IPS DF 6.9 (cell line): ENCODE results near the gene CSTF1.
"Not testable (repeated sequence)": the region's sequence is repeated elsewhere in the genome, so short reads cannot be mapped to it uniquely, and the experiment has no call there.

Source experiments
- DNase-seq: peaks from one replicate; pipeline ENCODE4 v3.0.0-alpha.2; 2013; ENCODE audit warnings: low read depth, low spot score
- H3K27ac ChIP-seq: one replicate; pipeline ENCODE4 v1.5.1; 2013; ENCODE audit warnings: low read length, control low read depth
- H3K27me3 ChIP-seq: 2 replicates; pipeline ENCODE4 v1.6.1; 2013; ENCODE audit warnings: mild to moderate bottlenecking, low read length; ENCODE audit not compliant: control insufficient read depth, insufficient read depth
- H3K36me3 ChIP-seq: 2 replicates; pipeline ENCODE4 v1.6.1; 2013; ENCODE audit warnings: low read length; ENCODE audit not compliant: control insufficient read depth, insufficient read depth
- H3K4me1 ChIP-seq: 2 replicates; pipeline ENCODE4 v1.6.1; 2013; ENCODE audit warnings: low read length; ENCODE audit not compliant: control insufficient read depth, insufficient read depth
- H3K4me3 ChIP-seq: 2 replicates; pipeline ENCODE4 v1.5.1; 2013; ENCODE audit warnings: mild to moderate bottlenecking, low read length
- H3K9me3 ChIP-seq: 2 replicates; pipeline ENCODE4 v1.6.1; 2013; ENCODE audit warnings: low read length, inconsistent platforms; ENCODE audit not compliant: control insufficient read depth, insufficient read depth
- WGBS: extraction: QIAGEN DNeasy Blood & Tissue Kit; methylation state at CpG from one replicate; pipeline ENCODE4 v1.1.7; 2013; ENCODE audit warnings: mixed read lengths, missing lambda C conversion rate; ENCODE audit not compliant: insufficient read length, insufficient coverage; 5-methylcytosine and 5-hydroxymethylcytosine counted together

The CSTF1 gene

DNA sequence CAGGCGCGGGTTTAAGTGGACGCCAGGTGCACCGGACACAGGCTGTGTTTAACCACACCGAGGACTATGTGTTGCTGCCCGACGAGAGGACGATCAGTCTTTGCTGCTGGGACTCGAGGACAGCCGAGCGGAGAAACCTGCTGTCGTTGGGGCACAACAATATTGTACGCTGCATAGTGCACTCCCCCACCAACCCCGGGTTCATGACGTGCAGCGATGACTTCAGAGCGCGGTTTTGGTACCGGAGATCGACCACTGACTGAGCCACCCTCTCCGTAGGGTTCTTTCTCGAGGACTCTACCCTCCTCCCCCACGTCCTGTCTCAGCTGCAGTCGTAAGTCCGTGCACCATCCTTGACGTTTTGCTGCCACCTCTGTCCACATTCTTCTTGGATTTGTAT lies 11.0 kb downstream of the CSTF1 start:
- Histone ChIP-seq H3K27ac (no peak overlapping the region), H3K27me3 (no peaks in the 10 kb centered on the region), H3K9me3 (no peaks in the 10 kb centered on the region), H3K4me3 (no peak overlapping the region), H3K36me3 (peaks cover 27% of the 10 kb centered on the region), H3K4me1 (no peaks in the 10 kb centered on the region)
- no CpG with 5 or more reads among the region's 26 CpGs for WGBS
- no peak for DNase-seq

DNA sequence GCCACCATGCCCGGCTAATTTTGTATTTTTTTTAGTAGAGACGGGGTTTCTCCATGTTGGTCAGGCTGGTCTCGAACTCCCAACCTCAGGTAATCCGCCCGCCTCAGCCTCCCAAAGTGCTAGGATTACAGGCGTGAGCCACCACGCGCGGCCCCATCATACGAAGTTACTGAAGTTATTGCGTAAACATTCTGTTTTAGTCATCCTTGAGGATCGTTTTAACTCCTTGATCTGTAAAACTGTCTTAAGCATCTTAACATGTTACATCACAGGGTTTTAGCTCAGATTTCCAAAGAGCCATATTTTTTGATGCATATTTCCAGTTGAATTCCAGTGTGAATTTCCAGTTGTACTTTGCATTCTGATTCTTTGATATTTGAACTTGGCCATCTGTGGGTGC lies 12.9 kb downstream of the CSTF1 start:
- not testable (repeated sequence) for DNase-seq
- peaks cover 19% of the 10 kb centered on the region for H3K36me3 ChIP-seq
- no CpG with 5 or more reads among the region's 12 CpGs for WGBS

GRCh38 chr20:56406910-56407309 lies 14.5 kb downstream of the CSTF1 start:
- DNase-seq, result no peak
- no peak overlapping the region for H3K27ac ChIP-seq
- H3K4me3 ChIP-seq, result no peak overlapping the region
- WGBS, result no CpG with 5 or more reads among the region's 3 CpGs
- H3K9me3 ChIP-seq, result no peaks in the 10 kb centered on the region
- H3K27me3 ChIP-seq, result no peaks in the 10 kb centered on the region
- H3K4me1 ChIP-seq, result no peaks in the 10 kb centered on the region
- H3K36me3 ChIP-seq, result peaks cover 14% of the 10 kb centered on the region

More for the DNA sequence above, 12.9 kb downstream of the CSTF1 start:
- not testable (repeated sequence) for H3K27ac ChIP-seq, H3K27me3 ChIP-seq, H3K4me1 ChIP-seq, H3K4me3 ChIP-seq, H3K9me3 ChIP-seq

DNA sequence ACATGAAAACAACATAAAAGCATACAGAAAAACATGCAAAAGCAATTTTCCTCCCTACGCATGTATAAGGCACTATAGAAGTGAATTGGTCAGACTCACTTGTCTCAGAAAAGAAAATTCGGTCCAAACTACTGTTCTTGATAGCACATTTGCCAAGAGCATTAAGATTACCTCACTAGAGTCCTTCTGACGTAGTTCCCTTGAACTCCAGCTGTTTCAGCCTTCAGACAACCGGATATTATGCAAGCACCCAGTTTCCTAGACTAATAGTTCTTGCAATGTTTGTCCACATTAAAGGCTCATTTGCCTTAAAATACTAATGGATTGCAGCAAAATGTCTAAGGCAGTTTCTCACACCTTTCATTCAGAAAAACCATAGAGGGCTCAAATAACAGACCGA lies 17.1 kb downstream of the CSTF1 start:
- H3K36me3 ChIP-seq, result peaks cover 4% of the 10 kb centered on the region; the same call in 1 of the 2 replicates
- H3K4me1 ChIP-seq, result no peaks in the 10 kb centered on the region
- no peaks in the 10 kb centered on the region for H3K9me3 ChIP-seq
- H3K27me3 ChIP-seq, result no peaks in the 10 kb centered on the region
- no peak overlapping the region for H3K4me3 ChIP-seq
- no CpG with 5 or more reads among the region's 5 CpGs for WGBS
- H3K27ac ChIP-seq, result no peak overlapping the region
- DNase-seq, result no peak

GRCh38 chr20:56409956-56410355 lies 17.5 kb downstream of the CSTF1 start:
- WGBS, result no CpG with 5 or more reads among the region's 1 CpG
- Histone ChIP-seq H3K27ac (no peak overlapping the region), H3K4me3 (no peak overlapping the region), H3K9me3 (no peaks in the 10 kb centered on the region), H3K36me3 (peaks cover 4% of the 10 kb centered on the region; the same call in 1 of the 2 replicates), H3K27me3 (no peaks in the 10 kb centered on the region), H3K4me1 (no peaks in the 10 kb centered on the region)
- DNase-seq, result no peak

DNA sequence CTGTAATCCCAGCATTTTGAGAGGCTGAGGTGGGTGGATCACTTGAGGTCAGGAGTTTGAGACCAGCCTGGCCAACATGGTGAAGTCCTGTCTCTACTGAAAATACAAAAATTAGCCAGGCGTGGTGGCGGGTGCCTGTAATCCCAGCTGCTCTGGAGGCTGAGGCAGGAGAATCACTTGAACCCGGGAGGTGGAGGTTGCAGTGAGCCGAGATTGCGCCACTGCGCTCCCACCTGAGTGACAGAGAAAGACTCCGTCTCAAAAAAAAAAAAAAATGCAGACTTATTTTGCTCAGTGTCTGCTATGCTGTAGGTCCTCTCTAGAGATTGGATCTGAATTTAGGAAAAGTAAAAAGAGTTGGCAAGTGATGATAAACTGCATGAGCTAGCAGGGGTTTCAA lies 18.8 kb downstream of the CSTF1 start:
- H3K36me3 ChIP-seq, H3K27ac ChIP-seq, H3K4me1 ChIP-seq, H3K9me3 ChIP-seq, H3K4me3 ChIP-seq, H3K27me3 ChIP-seq, DNase-seq: not testable (repeated sequence)
- no CpG with 5 or more reads among the region's 7 CpGs for WGBS

DNA sequence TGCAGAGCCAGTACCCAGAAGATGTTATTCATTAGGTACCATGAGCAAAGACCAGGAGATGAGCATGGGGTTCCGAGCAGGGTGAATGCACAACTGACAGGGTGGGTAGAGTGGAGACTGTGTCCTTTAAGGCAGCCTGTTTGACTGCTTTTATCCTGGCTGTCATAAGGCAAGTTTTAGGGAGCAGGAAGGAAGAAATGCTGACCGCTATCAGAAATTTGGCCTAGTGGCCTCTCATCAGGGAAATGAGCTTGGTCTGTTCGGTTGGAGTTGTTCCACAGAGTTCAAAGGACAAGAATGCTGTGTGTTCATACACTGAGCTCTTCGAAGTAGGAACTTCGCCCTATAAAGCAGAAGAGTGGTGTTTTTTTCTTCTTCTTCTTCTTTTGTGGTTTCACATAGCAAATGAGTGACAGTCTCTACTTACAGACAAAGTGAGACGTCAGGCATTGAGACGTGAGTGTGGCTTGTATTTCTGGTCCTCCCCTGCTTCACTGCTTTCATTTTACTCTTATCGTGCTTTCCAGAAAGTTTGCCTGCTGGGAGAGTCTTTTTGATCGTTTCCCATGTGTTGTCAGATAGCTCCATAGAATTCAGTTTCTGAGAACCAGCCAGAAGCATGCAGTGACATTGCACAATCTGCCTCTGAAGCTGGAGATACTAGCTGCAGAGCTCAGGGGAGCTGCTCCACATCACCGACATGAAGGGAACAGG lies 19.5 kb downstream of the CSTF1 start, which contains the start of gene CASS4:
CASS4 (plus strand) TSS at position 502 of the 714 bp plus-strand sequence; CDS start at position 701, 199 bp downstream.
- Histone ChIP-seq H3K27ac (no peak within 1 kb of the TSS), H3K4me3 (no peak within 1 kb of the TSS), H3K4me1 (no peaks in the 10 kb centered on the region), H3K36me3 (peaks cover 4% of the 10 kb centered on the region; the same call in 1 of the 2 replicates), H3K9me3 (no peaks in the 10 kb centered on the region), H3K27me3 (no peaks in the 10 kb centered on the region)
- WGBS, result no CpG with 5 or more reads among the region's 10 CpGs
- DNase-seq, result no peak

DNA sequence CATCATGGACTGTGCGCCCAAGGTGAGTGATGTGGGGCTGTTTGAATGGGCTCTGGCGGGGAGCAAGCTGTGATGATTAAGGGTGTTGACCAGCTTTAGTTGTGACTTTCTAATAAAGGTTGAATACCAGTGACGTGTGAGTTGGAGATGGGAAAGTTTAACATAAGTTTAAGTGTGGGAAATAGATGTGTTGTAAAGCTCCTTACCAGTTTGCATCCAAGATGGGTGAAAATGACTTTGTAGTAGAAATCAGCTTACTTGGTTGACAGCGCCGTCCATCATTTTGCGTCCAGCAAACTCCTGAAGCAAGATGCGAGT lies 20.0 kb downstream of the CSTF1 start:
- no peaks in the 10 kb centered on the region for H3K9me3 ChIP-seq
- H3K4me1 ChIP-seq, result no peaks in the 10 kb centered on the region
- no peak overlapping the region for H3K4me3 ChIP-seq
- WGBS, result 100% methylated on average over 1 of the region's 7 CpGs
- H3K36me3 ChIP-seq, result peaks cover 4% of the 10 kb centered on the region; the same call in 1 of the 2 replicates
- no peaks in the 10 kb centered on the region for H3K27me3 ChIP-seq
- DNase-seq, result no peak
- H3K27ac ChIP-seq, result no peak overlapping the region

DNA sequence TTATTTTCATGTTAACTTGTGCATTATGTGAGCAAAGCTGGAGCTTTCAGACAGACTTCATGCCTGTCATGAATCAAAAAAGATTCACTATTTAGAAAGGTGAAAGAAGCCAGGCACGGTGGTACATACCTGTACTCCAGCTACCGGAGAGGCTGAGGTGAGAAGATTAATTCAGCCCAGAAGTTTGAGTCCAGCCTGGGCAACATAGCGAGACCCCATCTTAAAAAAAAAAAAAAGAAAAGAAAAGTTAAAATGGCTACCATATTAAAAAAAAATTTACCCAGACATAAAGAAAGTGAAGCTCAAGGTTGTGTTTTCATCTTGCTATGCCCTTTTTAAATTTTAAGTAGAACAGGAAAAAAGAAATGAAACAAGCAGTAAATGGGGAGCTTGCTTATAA lies 20.5 kb downstream of the CSTF1 start:
- no peak overlapping the region for H3K27ac ChIP-seq

DNA sequence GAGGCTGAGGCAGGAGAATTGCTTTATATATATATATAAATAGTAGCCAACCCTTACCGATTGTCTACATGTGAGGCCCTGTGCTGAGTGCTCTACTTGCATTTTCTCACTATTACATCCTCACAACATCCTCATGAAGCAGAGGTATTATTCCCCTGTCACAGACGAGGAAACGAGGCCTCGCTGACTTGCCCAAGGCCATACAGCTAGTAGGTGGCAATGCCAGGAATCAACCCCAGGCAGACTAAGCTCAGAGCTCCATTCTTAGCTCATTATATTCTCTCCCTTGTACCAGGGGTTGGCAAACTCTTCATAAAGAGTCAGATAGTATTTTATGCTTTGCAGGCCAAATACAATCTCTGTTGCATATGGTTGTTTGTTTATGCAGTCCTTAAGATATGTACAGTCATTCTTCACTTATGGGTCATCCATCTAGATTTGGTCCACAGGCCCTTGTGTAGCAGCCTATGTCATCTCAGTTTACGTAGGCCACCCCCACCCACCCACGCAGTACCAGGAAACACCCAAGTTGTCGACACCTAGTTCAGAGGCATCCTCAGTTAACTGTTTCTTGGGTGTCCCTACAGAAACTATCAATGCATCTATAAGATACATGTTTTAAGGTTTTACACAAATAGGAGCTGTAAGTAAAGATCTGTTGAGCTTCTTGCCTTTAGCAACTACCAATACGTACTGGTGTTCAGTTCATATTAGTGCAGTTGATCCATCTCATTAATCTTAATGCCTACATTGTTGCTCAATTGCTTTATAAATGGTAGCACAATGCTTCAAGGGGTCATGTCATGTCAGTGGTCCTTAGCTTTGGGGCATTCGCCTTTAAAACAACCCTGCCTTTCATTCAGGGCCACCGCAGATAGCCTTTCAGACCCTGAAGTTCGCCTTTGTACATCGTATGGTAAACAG lies 22.7 kb downstream of the CSTF1 start:
- no peak for DNase-seq
- H3K4me1 ChIP-seq, result no peaks in the 10 kb centered on the region
- WGBS, result no CpG with 5 or more reads among the region's 12 CpGs
- H3K27me3 ChIP-seq, result no peaks in the 10 kb centered on the region
- no peak overlapping the region for H3K4me3 ChIP-seq
- no peak overlapping the region for H3K27ac ChIP-seq
- no peaks in the 10 kb centered on the region for H3K36me3 ChIP-seq
- no peaks in the 10 kb centered on the region for H3K9me3 ChIP-seq

More for the DNA sequence above, 20.5 kb downstream of the CSTF1 start:
- no peak overlapping the region for H3K4me3 ChIP-seq
- no peaks in the 10 kb centered on the region for H3K4me1 ChIP-seq
- WGBS, result no CpG with 5 or more reads among the region's 3 CpGs
- 0 out of 2 replicates have a peak, but pooled peaks cover under 1% of the 10 kb centered on the region for H3K36me3 ChIP-seq
- no peaks in the 10 kb centered on the region for H3K9me3 ChIP-seq
- no peak for DNase-seq
- no peaks in the 10 kb centered on the region for H3K27me3 ChIP-seq
